Measurements from ENCODE around the gene USP17L21. TPM values are rescaled to one million over a fixed set of nuclear protein-coding genes. Genes with fewer than 3 reads are reported as not detected.

USP17L21 gene
- total RNA-seq, 4 donors from 2014 or later = not detected

Other genes with a start within 250 kb of the USP17L21 start
- not detected for gene FAM90A26, start 92.5 kb upstream of the USP17L21 start, total RNA-seq
- gene USP17L10, start 52.2 kb upstream of the USP17L21 start, total RNA-seq = not detected
- gene USP17L11, start 47.5 kb upstream of the USP17L21 start, total RNA-seq = not detected
- gene USP17L12, start 42.7 kb upstream of the USP17L21 start, total RNA-seq = not detected
- gene USP17L13, start 38.0 kb upstream of the USP17L21 start, total RNA-seq = not detected
- not detected for gene USP17L15, start 28.5 kb upstream of the USP17L21 start, total RNA-seq
- not detected for gene USP17L17, start 19.0 kb upstream of the USP17L21 start, total RNA-seq
- not detected for gene USP17L18, start 14.2 kb upstream of the USP17L21 start, total RNA-seq
- gene USP17L19, start 9.5 kb upstream of the USP17L21 start, total RNA-seq = not detected
- gene USP17L20, start 4.7 kb upstream of the USP17L21 start, total RNA-seq = not detected
- not detected for gene USP17L22, start 4.7 kb downstream of the USP17L21 start, total RNA-seq
- not detected for gene USP17L24, start 62.3 kb downstream of the USP17L21 start, total RNA-seq
- gene USP17L25, start 67.0 kb downstream of the USP17L21 start, total RNA-seq = not detected
- not detected for gene USP17L26, start 71.8 kb downstream of the USP17L21 start, total RNA-seq
- not detected for gene USP17L5, start 76.5 kb downstream of the USP17L21 start, total RNA-seq
- not detected for gene USP17L27, start 81.3 kb downstream of the USP17L21 start, total RNA-seq
- gene USP17L28, start 86.0 kb downstream of the USP17L21 start, total RNA-seq = not detected
- not detected for gene USP17L29, start 90.8 kb downstream of the USP17L21 start, total RNA-seq
- not detected for gene USP17L30, start 100.3 kb downstream of the USP17L21 start, total RNA-seq
- not detected for gene DEFB131A, start 181.5 kb downstream of the USP17L21 start, total RNA-seq